DLD1 (cell line): ENCODE data around the gene MFSD6.
"Not testable (repeated sequence)": the region's sequence is repeated elsewhere in the genome, so short reads cannot be mapped to it uniquely, and the experiment has no call there.

ENCODE experiments used
- in situ Hi-C: cut with HindIII; loops from 2 replicates; pipeline ENCODE4 v1.10.0; 2017; ENCODE audit warnings: low sequenced_read_pairs

The MFSD6 gene

GRCh38 chr2:190460487-190460886, 52.3 kb downstream of the MFSD6 start:
- in situ Hi-C loops: no loop called here

GRCh38 chr2:190462181-190462580, 54.0 kb downstream of the MFSD6 start:
- in situ Hi-C loops: no loop called here

- in situ Hi-C loops: no loop called here
These were observed 54.5 kb downstream of the MFSD6 start for GRCh38 chr2:190462611-190463010.

- in situ Hi-C loops: no loop called here
These were observed 56.9 kb downstream of the MFSD6 start for GRCh38 chr2:190465060-190465459.

GRCh38 chr2:190466819-190467446, 58.8 kb downstream of the MFSD6 start:
- in situ Hi-C loops: no loop called here

GRCh38 chr2:190467575-190468083, 59.5 kb downstream of the MFSD6 start:
- in situ Hi-C loops: no loop called here

GRCh38 chr2:190468354-190468753, 60.2 kb downstream of the MFSD6 start:
- in situ Hi-C loops: not testable (repeated sequence)

- in situ Hi-C loops: no loop called here
These were observed 60.8 kb downstream of the MFSD6 start for GRCh38 chr2:190468814-190469569.

GRCh38 chr2:190469771-190470170, 61.6 kb downstream of the MFSD6 start:
- in situ Hi-C loops: no loop called here

GRCh38 chr2:190470256-190470826, 62.2 kb downstream of the MFSD6 start:
- in situ Hi-C loops: no loop called here

- in situ Hi-C loops: no loop called here
These were observed 69.7 kb downstream of the MFSD6 start for GRCh38 chr2:190477661-190478454.

- in situ Hi-C loops: no loop called here
These were observed 70.5 kb downstream of the MFSD6 start for GRCh38 chr2:190478572-190479195.

GRCh38 chr2:190481339-190481738, 73.2 kb downstream of the MFSD6 start:
- in situ Hi-C loops: no loop called here

- in situ Hi-C loops: no loop called here
These were observed 74.3 kb downstream of the MFSD6 start for GRCh38 chr2:190482451-190482850.

GRCh38 chr2:190486037-190486623, 78.0 kb downstream of the MFSD6 start:
- in situ Hi-C loops: no loop called here

- in situ Hi-C loops: no loop called here
These were observed 80.5 kb downstream of the MFSD6 start for GRCh38 chr2:190488516-190489233.

- in situ Hi-C loops: no loop called here
These were observed 81.3 kb downstream of the MFSD6 start for GRCh38 chr2:190489475-190489874.

GRCh38 chr2:190490502-190490901, 82.3 kb downstream of the MFSD6 start:
- in situ Hi-C loops: no loop called here

- in situ Hi-C loops: no loop called here
These were observed 84.9 kb downstream of the MFSD6 start for GRCh38 chr2:190493095-190493494.
